ENCODE results near the gene MT1E.

DNA sequence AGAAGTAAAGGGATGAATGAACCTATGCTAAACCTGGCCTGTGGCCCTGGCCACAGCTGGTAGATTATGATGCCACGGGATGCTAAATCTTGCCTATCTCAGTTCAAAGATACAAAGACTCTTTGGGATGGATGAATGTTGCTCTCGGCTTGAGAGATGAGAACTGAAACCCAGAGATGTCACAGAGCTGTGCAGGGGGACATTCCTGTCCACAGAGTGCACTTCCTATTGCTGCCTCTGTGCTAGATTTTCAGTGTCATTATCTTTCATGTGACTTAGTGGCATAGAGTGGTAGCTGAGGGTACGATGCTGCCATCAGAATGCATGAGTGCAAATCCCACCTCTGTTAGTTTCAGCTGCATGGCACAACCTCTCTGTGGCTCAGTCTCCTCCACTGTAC is 4.6 kb downstream of the MT1E start:
- TF ChIP-seq EZH2phosphoT487 (IDR thresholded peaks at IDR 0.05; ENCODE audit: borderline replicate concordance, low read length): no peak
- no peak for TF ChIP-seq CTCF (IDR thresholded peaks at IDR 0.05; ENCODE audit: low read depth, low read length, poor library complexity, severe bottlenecking)

Data from DOHH2 (cell line).